Uterus (tissue), 2 donors: ENCODE measurements around the gene SAMD14.

ENCODE experiments used
- POLR2A ChIP-seq, 2 donors: fragments of 450-650 bp; IDR thresholded peaks; one replicate each; pipeline ENCODE4 v1.6.1; 2016; ENCODE audit warnings: antibody characterized with exemption in 2 of 2, mild to moderate bottlenecking in 1 of 2, moderate library complexity in 1 of 2
- TF ChIP-seq, protein P1 (sequence below), 4 experiments: fragments of 200-600 bp in 2 of 4; fragments of 450-650 bp in 2 of 4; sonication (generic) in 2 of 4; IDR thresholded peaks; one replicate each; pipeline ENCODE4 v1.5.1; 2016 to 2019; ENCODE audit warnings: antibody characterized with exemption in 4 of 4, mild to moderate bottlenecking in 2 of 4, moderate library complexity in 1 of 4

DNA sequence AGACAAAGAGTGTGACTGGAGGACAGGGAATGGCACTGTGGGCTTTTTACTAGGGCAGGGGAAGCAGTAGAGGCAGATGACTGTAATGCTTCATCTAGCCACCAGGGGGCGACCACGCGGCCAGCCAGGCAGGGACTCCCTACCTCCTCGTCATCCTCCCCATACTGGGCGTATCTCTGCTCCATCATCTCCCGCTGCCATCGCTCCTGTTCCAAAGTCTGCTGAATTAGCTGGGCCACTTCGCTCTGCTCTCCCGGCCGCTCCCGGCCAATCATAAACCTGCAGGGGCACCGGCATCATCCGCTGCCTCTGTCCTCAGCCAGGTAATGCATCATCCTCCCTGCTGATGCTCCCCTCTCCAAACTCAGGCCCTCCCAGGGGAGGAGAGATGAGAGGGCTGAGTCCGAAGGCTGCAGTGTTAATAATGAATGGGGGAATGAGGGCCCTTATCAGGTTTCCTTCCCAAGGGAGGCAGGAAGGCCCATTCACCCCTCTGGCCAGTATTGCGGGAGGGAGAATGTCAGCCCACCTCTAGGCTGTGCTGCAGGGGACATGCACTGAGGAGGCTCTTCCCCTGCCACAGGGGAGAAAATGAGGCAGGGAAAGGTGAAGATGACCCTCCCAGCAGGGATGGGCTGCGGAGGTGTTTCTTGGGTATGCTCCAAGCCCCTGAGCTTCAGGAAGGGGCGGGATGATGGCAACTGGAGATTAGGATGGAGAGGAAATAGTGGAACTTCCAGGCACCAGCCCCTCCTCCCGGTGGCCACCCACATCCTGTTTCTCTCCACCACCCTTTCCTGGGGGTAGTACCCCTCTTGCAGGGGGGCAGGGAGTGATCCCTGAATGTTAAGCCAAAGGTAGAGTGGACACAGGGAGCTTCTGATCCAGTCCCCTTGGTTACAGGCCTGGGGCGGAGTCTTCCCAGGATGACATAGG is 10.3 kb upstream of the SAMD14 start:
- TF ChIP-seq, protein P1, sequence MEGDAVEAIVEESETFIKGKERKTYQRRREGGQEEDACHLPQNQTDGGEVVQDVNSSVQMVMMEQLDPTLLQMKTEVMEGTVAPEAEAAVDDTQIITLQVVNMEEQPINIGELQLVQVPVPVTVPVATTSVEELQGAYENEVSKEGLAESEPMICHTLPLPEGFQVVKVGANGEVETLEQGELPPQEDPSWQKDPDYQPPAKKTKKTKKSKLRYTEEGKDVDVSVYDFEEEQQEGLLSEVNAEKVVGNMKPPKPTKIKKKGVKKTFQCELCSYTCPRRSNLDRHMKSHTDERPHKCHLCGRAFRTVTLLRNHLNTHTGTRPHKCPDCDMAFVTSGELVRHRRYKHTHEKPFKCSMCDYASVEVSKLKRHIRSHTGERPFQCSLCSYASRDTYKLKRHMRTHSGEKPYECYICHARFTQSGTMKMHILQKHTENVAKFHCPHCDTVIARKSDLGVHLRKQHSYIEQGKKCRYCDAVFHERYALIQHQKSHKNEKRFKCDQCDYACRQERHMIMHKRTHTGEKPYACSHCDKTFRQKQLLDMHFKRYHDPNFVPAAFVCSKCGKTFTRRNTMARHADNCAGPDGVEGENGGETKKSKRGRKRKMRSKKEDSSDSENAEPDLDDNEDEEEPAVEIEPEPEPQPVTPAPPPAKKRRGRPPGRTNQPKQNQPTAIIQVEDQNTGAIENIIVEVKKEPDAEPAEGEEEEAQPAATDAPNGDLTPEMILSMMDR (IDR thresholded peaks at IDR 0.05), result peak; percentile 91 to 97 (median 95)
- no peak for TF ChIP-seq POLR2A (IDR thresholded peaks at IDR 0.05)
